Hypothalamus (tissue), 51 donors: ENCODE results near the gene TNNT2.
A peak's percentile ranks its signal among the peaks of the same experiment; 100 is the strongest.

Experiments used
- DNase-seq, 51 donors: peaks; one replicate each; lab custom pipeline; 2025; lab: John Stamatoyannopoulos, UW

TNNT2 gene

GRCh38 chr1:201404055-201404454 is 26.6 kb upstream of the TNNT2 start:
- no peak for DNase-seq

DNA sequence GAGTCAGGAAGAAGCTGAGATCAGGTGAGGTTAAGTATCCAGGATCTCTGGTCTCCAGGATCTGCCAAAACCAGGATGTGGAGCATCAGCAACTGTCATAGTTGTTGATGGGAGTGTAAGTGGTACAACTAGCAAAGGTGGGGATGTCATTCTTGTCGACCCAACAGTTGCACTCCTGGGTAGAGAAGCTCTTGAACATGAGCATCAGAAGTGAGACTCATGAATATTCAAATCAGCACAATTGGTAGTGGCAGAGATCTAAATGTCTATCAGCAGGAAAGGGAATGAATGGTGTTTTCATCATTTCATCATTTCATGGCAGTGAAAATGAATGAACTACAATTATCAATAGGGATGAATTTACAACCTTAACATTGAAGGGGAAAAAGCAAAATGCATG is 25.9 kb upstream of the TNNT2 start:
- DNase-seq: no peak

DNA sequence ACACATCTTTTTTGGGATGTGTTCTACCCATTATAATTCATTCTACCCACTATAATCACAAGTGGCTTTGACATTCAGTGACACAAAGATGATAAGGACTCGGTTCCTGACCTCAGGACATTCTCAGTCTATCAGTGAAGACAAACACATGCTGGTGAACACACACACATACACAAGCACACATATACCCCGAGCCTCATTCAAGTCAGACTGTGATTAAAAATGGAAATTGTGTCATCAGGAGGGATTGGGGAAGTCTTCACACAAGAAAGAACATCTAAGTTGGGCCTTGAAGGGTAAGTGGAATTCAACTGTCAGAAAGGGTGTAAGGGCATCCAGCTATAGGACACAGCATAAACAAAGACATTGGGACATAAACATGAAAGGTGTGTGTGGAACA is 24.2 kb upstream of the TNNT2 start:
- DNase-seq: no peak

- DNase-seq: no peak
Observed at GRCh38 chr1:201400852-201401230, 23.4 kb upstream of the TNNT2 start.

- DNase-seq: no peak
Observed at GRCh38 chr1:201400212-201400851, 22.9 kb upstream of the TNNT2 start.

GRCh38 chr1:201399352-201400126 is 22.1 kb upstream of the TNNT2 start:
- peak in 3 of 51 donors; percentile 4 to 18 (median 10) for DNase-seq

- DNase-seq: no peak
Observed at GRCh38 chr1:201399018-201399351, 21.5 kb upstream of the TNNT2 start, which contains the start of gene LAD1. Gene LAD1 (minus strand): TSS chr1:201399324. CDS start chr1:201399306, 18 bp downstream.

DNA sequence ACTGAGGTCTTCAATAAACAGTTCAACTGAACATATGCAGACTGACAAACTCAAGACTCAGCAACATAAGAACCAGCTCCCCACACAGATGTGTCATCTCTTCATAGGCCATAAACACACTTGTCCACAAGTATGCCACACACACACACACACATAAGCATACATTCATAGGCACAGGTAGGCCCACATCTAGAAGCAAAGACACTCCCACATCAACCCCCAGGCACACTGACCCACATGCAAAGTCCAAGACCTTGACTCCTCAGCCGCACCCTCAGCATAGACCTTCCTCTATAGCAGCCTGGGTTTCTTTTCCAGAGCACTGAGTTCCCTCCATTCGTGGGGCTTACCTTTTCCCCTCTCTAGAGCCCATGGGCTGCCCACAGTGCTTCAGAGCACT is 20.2 kb upstream of the TNNT2 start:
- DNase-seq: no peak

DNA sequence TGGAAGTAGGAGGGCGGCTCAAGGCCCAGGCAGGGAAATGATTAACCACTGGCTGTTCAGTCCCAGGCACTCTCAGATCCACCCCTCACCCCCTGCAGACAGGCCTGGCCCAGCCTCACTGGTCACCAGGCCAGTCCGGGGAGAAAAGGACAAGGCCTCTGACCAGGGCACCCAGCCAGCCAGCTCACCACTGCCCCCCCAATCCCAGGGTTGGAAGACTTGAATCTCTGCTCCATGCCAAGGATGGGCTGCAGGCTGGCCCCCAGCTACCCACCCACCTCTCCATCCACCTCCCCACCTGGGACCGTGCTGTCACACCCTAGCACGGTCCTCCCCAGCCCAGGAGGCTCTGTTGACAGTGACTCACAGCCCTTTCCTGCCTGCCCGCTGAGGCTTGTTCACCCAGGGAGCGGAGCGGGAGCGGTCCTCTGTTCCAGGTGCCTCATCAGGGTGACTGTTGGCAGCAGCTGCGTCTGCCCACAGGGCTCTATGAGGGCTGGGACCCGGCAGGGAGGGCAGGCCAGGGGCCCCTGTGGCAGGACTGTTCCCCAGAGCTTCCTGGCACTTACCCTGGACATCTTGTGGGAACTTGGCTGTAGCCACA is 19.5 kb upstream of the TNNT2 start:
- peak in 1 of 51 donors; percentile 4 for DNase-seq

DNA sequence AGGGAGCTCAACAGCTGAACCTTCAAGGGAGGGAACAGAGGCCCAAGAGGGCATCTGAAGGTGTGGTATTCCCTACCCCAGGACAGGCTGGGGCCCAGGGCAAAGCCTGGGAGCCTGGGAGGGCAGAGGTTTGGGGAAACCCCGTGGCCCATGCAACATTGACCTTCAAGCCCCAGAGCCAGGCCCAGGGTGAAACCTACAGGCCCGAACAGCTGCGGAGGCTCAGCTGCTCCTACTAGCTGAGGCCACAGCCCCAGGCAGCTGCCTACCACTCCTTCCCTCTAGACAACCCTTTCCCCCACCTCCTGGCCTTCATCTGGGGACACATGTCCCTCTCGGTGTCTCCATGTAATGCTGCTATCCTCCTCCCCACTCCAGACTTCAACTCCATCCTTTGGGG is 18.5 kb upstream of the TNNT2 start:
- DNase-seq: no peak

DNA sequence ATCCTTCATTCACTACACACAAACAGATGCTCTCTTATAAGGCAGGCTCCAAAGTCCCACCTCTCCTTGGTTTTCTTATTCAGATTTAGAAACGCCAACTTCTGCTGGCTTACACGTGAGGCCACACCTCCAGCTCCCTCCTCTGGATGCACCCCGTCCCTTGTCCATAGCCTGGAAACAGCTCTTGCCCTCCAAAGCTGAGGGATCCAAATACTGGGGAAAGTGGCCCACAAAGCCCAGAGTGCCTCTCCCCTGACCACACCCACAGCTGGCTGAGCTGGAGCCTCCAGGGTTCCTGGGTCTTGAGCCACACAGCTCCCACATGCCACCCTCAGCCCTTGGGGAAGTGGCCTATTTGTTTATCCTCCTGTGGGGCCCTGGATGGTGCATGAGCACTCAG is 17.1 kb upstream of the TNNT2 start:
- DNase-seq: no peak

DNA sequence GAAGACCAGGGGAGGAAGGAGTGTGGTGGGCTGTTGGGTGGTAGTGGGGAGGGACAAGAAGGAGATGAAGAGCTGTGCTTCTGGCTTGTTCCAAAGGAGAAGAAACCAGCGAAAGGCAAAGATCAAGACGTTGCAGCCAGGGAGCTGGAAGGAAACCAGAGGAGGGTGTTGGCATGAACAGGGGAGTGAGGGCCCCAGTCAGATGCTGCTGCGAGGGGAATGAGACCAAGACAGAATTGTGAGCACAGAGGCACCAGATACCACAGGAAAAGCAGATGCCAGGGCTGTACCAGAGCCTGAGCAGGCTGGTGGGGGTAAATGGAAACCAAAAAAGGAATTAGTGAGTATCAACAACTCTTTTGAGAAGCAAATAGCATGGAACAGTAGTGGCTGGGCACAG is 15.6 kb upstream of the TNNT2 start:
- DNase-seq: no peak

DNA sequence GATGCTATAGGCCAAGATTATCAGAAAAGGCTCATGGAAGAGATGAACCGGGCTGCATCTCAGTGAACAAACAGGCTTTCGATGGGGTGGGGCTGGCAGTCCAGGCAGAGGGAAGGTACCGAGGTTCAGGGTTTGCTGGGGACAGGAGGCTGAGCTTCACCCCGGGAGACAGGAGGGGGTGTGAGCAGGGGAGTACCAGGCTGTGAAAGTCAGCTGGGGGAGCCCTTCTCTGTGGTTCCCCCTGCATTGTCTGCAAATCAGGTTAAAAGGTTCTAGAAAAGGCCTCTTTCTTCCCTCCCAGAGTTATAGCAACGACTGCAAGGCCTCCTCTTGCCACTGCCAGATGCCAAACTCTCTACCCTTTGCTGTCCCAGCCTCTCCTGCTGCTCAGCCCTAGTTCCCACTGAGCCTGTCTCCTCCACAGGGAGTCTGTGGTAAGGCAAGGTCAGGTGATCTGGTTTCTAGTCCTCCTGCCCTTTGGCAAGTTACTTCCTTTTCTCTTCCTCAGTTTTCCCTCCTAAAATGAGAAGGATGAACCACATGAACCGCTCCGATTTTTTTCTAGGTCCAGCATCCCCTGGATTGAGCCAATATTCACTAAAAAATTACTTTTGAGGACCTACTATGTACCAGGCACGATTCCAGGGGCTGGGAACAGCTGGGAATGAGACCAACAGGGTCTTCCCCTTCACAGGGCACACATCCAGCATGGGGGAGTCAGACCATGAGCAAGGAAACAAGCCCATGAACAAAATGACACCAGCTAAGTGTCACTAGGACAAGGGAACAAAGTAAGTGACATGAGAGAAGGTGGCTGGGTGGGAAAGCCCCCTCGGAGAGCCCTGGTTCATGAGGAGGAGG is 14.4 kb upstream of the TNNT2 start:
- no peak for DNase-seq

DNA sequence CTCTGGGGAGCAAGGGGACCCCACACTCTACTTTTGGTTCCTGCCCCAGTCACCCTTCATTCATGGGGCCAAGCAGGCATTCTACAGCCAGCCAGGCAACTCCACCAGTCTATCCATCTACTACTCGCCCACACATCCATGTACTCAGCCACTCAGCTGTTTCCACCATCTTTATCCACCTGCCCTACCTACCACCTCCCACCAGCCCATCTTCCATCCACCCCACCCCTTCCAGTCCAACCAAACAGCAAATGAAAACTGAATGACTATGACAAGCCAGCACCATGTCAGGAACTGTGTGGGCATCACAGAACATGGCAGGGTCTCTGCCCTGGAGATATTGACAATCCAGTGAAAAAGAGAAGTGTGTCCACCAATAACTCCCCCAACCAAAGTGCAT is 13.7 kb upstream of the TNNT2 start:
- DNase-seq: no peak

- no peak for DNase-seq
Observed at GRCh38 chr1:201389051-201389450, 11.6 kb upstream of the TNNT2 start.

DNA sequence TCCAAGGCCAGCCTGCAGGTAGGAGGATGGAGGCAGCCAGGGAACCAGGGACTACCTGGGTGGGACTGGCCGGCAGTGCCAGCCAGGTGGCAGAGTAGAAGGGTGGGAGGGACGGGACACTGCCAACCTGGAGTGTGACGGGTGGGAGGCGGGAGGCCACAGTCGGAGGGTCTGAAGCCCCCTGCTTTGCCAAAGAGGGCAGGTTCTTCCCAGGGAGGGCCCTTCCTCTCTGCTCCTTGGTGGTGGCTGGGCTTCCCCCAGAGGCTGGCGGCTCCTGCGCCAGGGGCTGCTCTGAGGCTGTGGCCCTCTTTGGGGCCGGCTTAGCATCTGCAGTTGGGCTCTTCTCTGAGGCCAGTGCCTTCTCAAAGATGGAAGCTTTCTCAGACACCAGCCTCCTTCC is 8.7 kb upstream of the TNNT2 start:
- DNase-seq: no peak

DNA sequence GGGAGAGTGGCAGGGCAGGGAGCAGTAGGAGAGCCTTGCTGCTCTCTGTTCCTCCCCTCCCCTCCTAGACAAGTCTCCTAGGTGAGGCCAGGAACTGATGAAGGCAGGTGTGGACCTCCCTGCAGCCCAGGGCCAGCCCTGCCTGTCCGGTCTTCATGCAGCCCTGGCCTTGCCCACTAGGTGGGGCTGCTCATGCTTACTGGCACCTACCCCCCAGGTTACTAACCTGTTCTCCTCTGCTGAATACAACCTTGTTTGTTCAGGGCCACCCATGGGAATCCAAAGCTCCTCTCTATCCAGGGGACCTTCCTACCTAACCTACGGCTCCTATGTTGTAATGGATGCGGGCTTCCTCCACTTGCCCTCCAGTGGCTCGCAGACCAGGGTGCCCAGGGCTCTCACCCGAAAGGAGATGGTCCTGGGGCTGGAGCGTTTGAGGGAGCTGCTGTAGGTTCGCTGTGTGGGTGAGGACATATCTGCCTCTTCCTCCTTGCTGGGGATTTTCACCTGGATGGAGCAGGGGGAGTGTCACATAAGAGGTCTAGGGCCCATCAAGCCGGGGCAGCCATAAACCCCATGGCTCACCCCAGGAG is 7.9 kb upstream of the TNNT2 start:
- DNase-seq: peak in 14 of 51 donors; percentile 1 to 31 (median 8)

- DNase-seq: no peak
Observed at GRCh38 chr1:201384406-201384782, 6.9 kb upstream of the TNNT2 start.

- no peak for DNase-seq
Observed at GRCh38 chr1:201383647-201384405, 6.3 kb upstream of the TNNT2 start.

GRCh38 chr1:201381130-201381529 is 3.6 kb upstream of the TNNT2 start:
- DNase-seq: no peak
